IMR-90 (cell line): ENCODE results near the gene NRP2.

Experiments used
- BHLHE40 ChIP-seq: fragments of 150-350 bp; IDR thresholded peaks from 2 replicates; pipeline ENCODE4 v1.6.1; 2016; ENCODE audit warnings: mild to moderate bottlenecking, low read depth, low read length
- CEBPB ChIP-seq: IDR thresholded peaks from 2 replicates; pipeline ENCODE4 v1.6.1; 2012; ENCODE audit warnings: low read depth, low read length, improper control_type of control experiment
- CTCF ChIP-seq: conservative IDR thresholded peaks from 2 replicates; pipeline ENCODE4 v1.5.1; 2012; ENCODE audit warnings: mild to moderate bottlenecking, low read depth, low read length, improper control_type of control experiment
- FOS ChIP-seq: fragments of 150-350 bp; IDR thresholded peaks from 2 replicates; pipeline ENCODE4 v1.6.1; 2016; ENCODE audit warnings: low read depth, low read length
- MAFK ChIP-seq: IDR thresholded peaks from 2 replicates; pipeline ENCODE4 v1.6.1; 2012; ENCODE audit warnings: low read depth, low read length, improper control_type of control experiment
- POLR2A ChIP-seq: IDR thresholded peaks from 2 replicates; pipeline ENCODE4 v1.6.1; 2012; ENCODE audit warnings: mild to moderate bottlenecking, low read depth, low read length
- RAD21 ChIP-seq: IDR thresholded peaks from 2 replicates; pipeline ENCODE4 v1.6.1; 2012; ENCODE audit warnings: low read length, improper control_type of control experiment
- RCOR1 ChIP-seq: IDR thresholded peaks from 2 replicates; pipeline ENCODE4 v1.6.1; 2012; ENCODE audit warnings: mild to moderate bottlenecking, low read length, improper control_type of control experiment; ENCODE audit not compliant: insufficient replicate concordance
- RFX5 ChIP-seq: IDR thresholded peaks from 2 replicates; pipeline ENCODE4 v1.8.0; 2012; ENCODE audit warnings: low read depth, mild to moderate bottlenecking, low read length, moderate library complexity
- SMC3 ChIP-seq: fragments of 150-350 bp; IDR thresholded peaks from 2 replicates; pipeline ENCODE4 v1.6.1; 2016; ENCODE audit warnings: low read depth, mild to moderate bottlenecking, antibody characterized with exemption, low read length, moderate library complexity
- TF ChIP-seq, protein P1 (sequence below): fragments of 150-350 bp; IDR thresholded peaks from 2 replicates; pipeline ENCODE4 v1.6.1; 2017; ENCODE audit warnings: mild to moderate bottlenecking, antibody characterized with exemption, low read length, low read depth
- TF ChIP-seq, protein P2 (sequence below): fragments of 150-350 bp; IDR thresholded peaks from 2 replicates; pipeline ENCODE4 v1.6.1; 2016; ENCODE audit warnings: low read depth, mild to moderate bottlenecking, low read length, moderate library complexity, borderline replicate concordance

GRCh38 chr2:205656461-205656860 lies 25.8 kb upstream of the NRP2 start:
- no peak for TF ChIP-seq RFX5
- TF ChIP-seq CTCF, result no peak
- TF ChIP-seq MAFK, result no peak
- TF ChIP-seq POLR2A, result no peak
- no peak for TF ChIP-seq BHLHE40
- no peak for TF ChIP-seq RCOR1
- TF ChIP-seq SMC3, result no peak
- TF ChIP-seq, protein P1, sequence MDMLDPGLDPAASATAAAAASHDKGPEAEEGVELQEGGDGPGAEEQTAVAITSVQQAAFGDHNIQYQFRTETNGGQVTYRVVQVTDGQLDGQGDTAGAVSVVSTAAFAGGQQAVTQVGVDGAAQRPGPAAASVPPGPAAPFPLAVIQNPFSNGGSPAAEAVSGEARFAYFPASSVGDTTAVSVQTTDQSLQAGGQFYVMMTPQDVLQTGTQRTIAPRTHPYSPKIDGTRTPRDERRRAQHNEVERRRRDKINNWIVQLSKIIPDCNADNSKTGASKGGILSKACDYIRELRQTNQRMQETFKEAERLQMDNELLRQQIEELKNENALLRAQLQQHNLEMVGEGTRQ, result no peak
- TF ChIP-seq, protein P2, sequence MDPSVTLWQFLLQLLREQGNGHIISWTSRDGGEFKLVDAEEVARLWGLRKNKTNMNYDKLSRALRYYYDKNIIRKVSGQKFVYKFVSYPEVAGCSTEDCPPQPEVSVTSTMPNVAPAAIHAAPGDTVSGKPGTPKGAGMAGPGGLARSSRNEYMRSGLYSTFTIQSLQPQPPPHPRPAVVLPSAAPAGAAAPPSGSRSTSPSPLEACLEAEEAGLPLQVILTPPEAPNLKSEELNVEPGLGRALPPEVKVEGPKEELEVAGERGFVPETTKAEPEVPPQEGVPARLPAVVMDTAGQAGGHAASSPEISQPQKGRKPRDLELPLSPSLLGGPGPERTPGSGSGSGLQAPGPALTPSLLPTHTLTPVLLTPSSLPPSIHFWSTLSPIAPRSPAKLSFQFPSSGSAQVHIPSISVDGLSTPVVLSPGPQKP, result no peak
- no peak for TF ChIP-seq FOS
- no peak for TF ChIP-seq CEBPB
- TF ChIP-seq RAD21, result no peak
